NT2/D1 (cell line): ENCODE measurements around the gene NADSYN1.

Experiments
- DNase-seq: peaks from one replicate; pipeline ENCODE4 v3.0.0-alpha.2; 2011; ENCODE audit warnings: low read depth, low spot score
- H3K27me3 ChIP-seq: 2 replicates; pipeline ENCODE4 v1.6.0; 2011; ENCODE audit warnings: mild to moderate bottlenecking; ENCODE audit not compliant: insufficient read length, insufficient read depth
- H3K36me3 ChIP-seq: 2 replicates; pipeline ENCODE4 v1.6.1; 2011; ENCODE audit warnings: mild to moderate bottlenecking, low read length, mixed read lengths; ENCODE audit not compliant: insufficient read depth, insufficient read length
- H3K4me1 ChIP-seq: 2 replicates; pipeline ENCODE4 v1.5.1; 2011; ENCODE audit not compliant: insufficient read depth, insufficient read length
- H3K4me3 ChIP-seq: 2 replicates; pipeline ENCODE4 v1.5.1; 2011; ENCODE audit warnings: low read depth; ENCODE audit not compliant: insufficient read length
- H3K9ac ChIP-seq: 2 replicates; pipeline ENCODE4 v1.6.0; 2011; ENCODE audit warnings: low read depth; ENCODE audit not compliant: insufficient read length
- H3K9me3 ChIP-seq: 2 replicates; pipeline ENCODE4 v1.5.1; 2011; ENCODE audit warnings: mild to moderate bottlenecking, low read length; ENCODE audit not compliant: insufficient read depth
- SUZ12 ChIP-seq: IDR thresholded peaks from 2 replicates; pipeline ENCODE4 v1.6.1; 2011; ENCODE audit not compliant: insufficient read length, insufficient read depth; ENCODE audit errors: extremely low read depth
- YY1 ChIP-seq: IDR thresholded peaks from 2 replicates; pipeline ENCODE4 v1.6.1; 2011; ENCODE audit not compliant: insufficient read length, insufficient read depth
- ZNF274 ChIP-seq: IDR thresholded peaks from 2 replicates; pipeline ENCODE4 v1.6.1; 2011; ENCODE audit warnings: mild to moderate bottlenecking, low read depth, low read length

NADSYN1 gene

GRCh38 chr11:71428861-71429435, 24.1 kb upstream of the NADSYN1 start:
- TF ChIP-seq SUZ12, result no peak
- no peak for TF ChIP-seq ZNF274
- no peak for TF ChIP-seq YY1
- no peaks in the 10 kb centered on the region for H3K27me3 ChIP-seq
- DNase-seq, result no peak
- H3K9me3 ChIP-seq, result no peaks in the 10 kb centered on the region
- H3K36me3 ChIP-seq, result peaks cover 7% of the 10 kb centered on the region
- no peak overlapping the region for H3K4me3 ChIP-seq
- H3K9ac ChIP-seq, result no peak overlapping the region
- no peaks in the 10 kb centered on the region for H3K4me1 ChIP-seq

GRCh38 chr11:71429701-71430100, 23.3 kb upstream of the NADSYN1 start:
- Histone ChIP-seq H3K27me3 (no peaks in the 10 kb centered on the region), H3K36me3 (peaks cover 12% of the 10 kb centered on the region), H3K4me3 (no peak overlapping the region), H3K4me1 (no peaks in the 10 kb centered on the region), H3K9ac (no peak overlapping the region), H3K9me3 (no peaks in the 10 kb centered on the region)
- TF ChIP-seq YY1 (no peak), SUZ12 (no peak), ZNF274 (no peak)
- DNase-seq, result no peak

- no peaks in the 10 kb centered on the region for H3K9me3 ChIP-seq
- no peaks in the 10 kb centered on the region for H3K27me3 ChIP-seq
- no peak overlapping the region for H3K9ac ChIP-seq
- H3K4me3 ChIP-seq, result no peak overlapping the region
- H3K4me1 ChIP-seq, result no peaks in the 10 kb centered on the region
- H3K36me3 ChIP-seq, result peaks cover 17% of the 10 kb centered on the region
- no peak for TF ChIP-seq ZNF274
- TF ChIP-seq SUZ12, result no peak
- no peak for TF ChIP-seq YY1
- DNase-seq, result no peak
These were observed 22.8 kb upstream of the NADSYN1 start for GRCh38 chr11:71430166-71430565.

DNA sequence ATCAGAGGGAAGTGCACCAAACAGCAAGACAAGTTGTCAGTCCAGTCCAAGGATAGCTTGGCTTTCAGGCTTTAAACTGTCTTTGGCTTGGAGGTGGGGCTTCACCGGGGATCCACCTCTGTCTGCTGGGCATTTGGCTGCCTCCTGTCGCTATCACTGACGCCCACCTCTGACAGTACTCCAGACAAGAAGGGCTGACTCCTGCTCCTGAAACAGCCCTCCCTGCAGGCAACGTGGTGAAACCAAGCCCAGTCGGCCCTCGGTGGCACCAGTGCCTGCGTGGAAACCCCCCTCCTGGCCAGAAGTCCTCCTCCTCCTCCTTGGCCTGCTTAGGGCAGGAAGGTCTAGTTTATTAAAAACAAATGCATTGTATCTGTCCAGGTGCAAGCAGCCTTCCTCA, 21.7 kb upstream of the NADSYN1 start:
- DNase-seq, result no peak
- Histone ChIP-seq H3K4me3 (no peak overlapping the region), H3K36me3 (peaks cover 23% of the 10 kb centered on the region), H3K4me1 (no peaks in the 10 kb centered on the region), H3K9ac (no peak overlapping the region), H3K9me3 (no peaks in the 10 kb centered on the region), H3K27me3 (no peaks in the 10 kb centered on the region)
- TF ChIP-seq YY1 (no peak), ZNF274 (no peak), SUZ12 (no peak)

DNA sequence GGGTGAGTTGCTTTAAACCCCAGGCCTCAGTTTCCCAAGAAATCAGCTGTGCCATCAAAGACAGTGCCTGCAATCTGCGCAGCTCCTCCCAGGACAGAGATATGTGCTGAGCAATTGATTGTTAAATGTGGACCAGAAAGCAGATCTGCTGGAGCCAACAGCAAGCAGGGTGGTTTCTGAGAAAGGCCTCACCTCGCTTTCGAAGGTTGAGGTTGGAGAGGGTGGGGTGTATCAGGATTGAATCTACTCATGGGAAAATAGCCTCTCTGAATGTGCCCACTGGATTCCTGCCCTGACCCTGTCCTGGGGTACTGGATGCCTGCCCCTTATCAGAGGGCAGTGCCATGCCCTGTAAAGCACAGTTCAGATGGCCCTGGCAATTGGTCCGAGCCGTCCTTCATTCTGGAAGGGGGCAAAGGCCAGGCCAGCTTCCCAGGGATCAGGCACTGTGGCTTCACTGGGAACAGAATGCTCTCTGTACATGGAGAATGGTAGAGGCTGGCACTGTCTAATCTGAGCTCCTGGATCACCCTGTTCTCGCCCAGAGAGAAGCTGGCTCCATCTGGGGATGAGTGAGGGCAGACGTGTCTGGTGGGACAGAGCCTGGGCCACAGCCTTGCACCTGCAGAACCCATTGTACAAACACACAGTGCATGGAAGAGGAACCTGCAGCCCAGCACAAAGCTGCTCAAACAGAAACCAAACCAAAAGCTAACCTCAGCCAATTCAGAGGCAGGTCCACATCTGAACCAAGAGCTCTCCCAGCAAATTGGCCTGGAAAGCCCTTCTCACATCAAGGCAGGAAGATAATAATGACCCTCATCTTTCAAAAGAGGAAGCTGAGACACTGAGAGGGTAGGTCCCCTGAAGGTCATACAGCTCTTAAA, 20.0 kb upstream of the NADSYN1 start:
- Histone ChIP-seq H3K4me1 (no peaks in the 10 kb centered on the region), H3K4me3 (no peak overlapping the region), H3K9me3 (no peaks in the 10 kb centered on the region), H3K27me3 (no peaks in the 10 kb centered on the region), H3K9ac (no peak overlapping the region), H3K36me3 (peaks cover 36% of the 10 kb centered on the region)
- TF ChIP-seq SUZ12, result no peak
- no peak for TF ChIP-seq YY1
- TF ChIP-seq ZNF274, result no peak
- no peak for DNase-seq

DNA sequence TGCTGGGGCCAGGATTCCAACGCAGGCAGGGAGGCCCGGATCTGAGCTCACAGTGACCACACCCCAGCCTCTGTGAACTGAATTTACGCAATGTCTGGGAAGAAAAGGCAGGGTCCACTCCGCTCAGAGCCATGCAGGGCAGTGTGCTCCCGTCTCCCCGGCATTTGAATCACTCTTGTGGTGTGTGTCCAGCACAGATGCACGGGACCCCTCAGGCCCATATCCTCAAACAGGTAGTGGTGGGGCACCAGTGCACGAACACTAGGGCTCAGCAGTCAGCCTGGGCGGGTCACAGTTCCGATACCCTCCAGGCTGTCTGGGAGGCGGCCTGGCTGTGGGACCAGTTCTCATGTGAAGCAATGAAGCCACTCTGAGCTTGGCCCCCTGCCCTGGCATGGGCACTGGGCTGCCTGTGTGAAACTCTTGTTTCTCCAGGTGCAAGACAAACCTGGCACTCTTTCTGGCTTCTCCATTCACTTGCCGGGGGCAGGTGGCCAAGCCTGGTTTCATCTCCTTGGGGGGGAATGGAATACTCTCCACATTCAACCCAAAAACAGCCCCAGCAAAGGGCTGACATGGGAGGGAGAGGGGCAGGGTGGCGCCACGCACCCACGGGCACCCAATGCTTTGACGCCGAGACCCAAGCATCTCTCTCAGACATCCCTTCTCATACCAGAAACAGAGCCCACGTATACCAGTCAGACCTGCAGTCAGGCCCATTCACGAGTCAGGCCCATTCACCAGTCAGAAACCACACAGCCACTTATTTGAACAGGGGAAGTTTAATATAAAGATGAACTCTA, 19.2 kb upstream of the NADSYN1 start:
- no peak overlapping the region for H3K4me3 ChIP-seq
- H3K9me3 ChIP-seq, result no peaks in the 10 kb centered on the region
- H3K4me1 ChIP-seq, result no peaks in the 10 kb centered on the region
- H3K36me3 ChIP-seq, result peaks cover 45% of the 10 kb centered on the region
- DNase-seq, result no peak
- no peak overlapping the region for H3K9ac ChIP-seq
- H3K27me3 ChIP-seq, result no peaks in the 10 kb centered on the region
- TF ChIP-seq SUZ12, result no peak
- TF ChIP-seq YY1, result no peak
- TF ChIP-seq ZNF274, result no peak

DNA sequence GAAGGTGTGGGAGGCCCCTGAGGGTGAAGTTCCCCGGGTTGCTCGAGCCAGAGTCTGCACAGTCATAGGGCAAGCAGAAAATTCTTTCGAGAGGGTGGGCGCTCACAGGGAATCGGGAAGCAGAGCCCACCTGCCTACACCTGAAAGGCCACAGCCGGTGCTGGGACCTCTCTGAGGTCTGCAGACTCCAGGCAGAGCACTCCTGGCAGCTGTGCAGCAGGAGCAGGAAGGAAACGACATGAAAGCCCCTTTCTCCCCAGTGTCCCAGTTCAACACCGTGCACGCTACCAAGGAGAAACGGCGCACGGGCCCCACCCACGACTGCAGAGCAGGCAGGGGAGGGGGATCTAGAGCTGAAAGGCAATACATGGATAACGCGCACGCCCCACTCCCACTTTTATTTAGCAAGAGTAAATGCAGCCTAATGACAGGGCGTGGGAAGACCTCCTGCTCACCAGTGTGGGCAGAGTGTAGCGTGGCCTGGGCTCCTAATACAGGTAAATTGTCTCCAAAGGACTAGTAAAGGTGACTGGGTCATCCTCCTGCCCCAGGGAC, 18.4 kb upstream of the NADSYN1 start:
- no peak overlapping the region for H3K4me3 ChIP-seq
- no peak for DNase-seq
- peaks cover 53% of the 10 kb centered on the region for H3K36me3 ChIP-seq
- H3K9ac ChIP-seq, result no peak overlapping the region
- H3K4me1 ChIP-seq, result no peaks in the 10 kb centered on the region
- TF ChIP-seq SUZ12, result no peak
- no peak for TF ChIP-seq ZNF274
- no peak for TF ChIP-seq YY1
- no peaks in the 10 kb centered on the region for H3K27me3 ChIP-seq
- H3K9me3 ChIP-seq, result no peaks in the 10 kb centered on the region
